Left kidney (tissue), 2 donors: ENCODE measurements around the gene STMN1. TPM values are rescaled to one million over a fixed set of nuclear protein-coding genes. Genes with fewer than 3 reads are reported as not detected.
A peak's percentile ranks its signal among the peaks of the same experiment; 100 is the strongest.

Experiments used
- DNase-seq: peaks from one replicate; pipeline ENCODE4 v3.0.0-alpha.2; 2013
- polyA plus RNA-seq: library from polyadenylated mRNA; unstranded; fragments of 120-200 nt; gene quantifications from one replicate; pipeline ENCODE4 v1.2.1, GENCODE V29; 2013; ENCODE audit not compliant: insufficient read length

Gene STMN1
- polyA plus RNA-seq, 1 donor: 1,379 TPM

DNA sequence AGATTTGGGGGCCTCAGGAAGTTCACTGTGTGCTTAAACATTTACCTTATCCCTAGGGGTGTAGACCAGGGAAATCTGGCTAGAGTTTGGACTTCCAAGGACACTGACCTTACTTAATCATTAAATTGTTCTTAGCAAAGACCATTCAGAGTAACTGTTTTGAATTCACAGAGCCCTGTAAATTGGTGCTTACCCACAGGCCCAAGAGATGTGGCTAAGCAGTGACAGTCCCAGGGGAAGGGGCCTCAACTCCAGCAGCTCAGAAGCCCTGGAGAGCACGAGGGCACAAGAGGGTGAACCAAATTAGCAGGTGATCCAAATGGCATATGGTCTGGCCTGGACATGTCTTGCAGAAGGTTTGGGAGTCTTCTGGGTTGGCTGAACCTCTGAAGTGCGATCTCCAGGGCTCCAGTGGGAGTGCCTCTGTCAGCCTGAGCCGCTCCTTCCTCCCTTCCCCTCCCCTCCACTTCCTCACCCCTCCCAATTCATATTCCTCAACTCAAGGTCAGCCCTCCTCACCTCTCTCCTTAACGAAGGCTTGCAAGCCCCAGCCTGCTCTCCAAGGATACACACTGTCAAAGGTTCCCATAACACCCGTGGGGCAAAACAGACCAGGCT is 35.0 kb downstream of the STMN1 start:
- no peak for DNase-seq

- DNase-seq: no peak
These were observed 35.6 kb downstream of the STMN1 start for GRCh38 chr1:25870614-25871013.

- no peak for DNase-seq
These were observed 36.2 kb downstream of the STMN1 start for GRCh38 chr1:25869909-25870606.

DNA sequence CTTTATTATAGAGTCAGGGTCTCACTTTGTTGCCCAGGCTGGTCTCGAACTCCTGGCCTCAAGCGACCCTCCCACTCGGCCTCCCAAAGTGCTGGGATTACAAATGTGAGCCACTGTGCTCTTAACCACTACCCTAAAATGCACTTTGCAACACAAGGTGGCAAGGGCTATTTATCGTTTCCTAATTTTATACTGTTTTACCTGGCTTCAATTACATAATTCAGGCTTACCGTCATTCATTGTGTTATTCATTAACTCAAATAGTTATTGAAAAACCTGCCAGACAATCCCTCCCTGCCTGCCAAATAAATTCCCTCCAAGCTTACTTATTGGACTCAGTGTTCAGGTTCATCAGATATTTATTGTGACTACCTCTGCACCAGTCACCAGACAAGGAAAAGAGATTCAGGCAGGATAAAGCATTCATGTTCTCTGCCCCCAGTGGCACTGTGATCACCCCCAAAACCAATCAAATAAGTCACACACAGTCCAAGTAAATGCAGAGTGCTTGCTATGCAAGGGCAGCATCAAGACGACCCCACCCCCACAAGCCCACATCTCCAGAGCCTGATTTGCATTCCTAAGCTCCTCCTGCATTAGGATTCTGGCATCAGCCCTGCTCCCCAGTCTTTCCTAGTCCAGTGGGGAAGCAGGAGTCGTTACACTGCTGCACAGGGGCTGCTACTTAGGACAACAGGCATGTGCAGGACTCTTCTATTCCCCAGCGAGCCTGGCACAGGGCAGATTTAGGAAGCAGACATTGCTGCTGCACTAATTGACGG is 38.8 kb downstream of the STMN1 start:
- peak; percentile 63 for DNase-seq

DNA sequence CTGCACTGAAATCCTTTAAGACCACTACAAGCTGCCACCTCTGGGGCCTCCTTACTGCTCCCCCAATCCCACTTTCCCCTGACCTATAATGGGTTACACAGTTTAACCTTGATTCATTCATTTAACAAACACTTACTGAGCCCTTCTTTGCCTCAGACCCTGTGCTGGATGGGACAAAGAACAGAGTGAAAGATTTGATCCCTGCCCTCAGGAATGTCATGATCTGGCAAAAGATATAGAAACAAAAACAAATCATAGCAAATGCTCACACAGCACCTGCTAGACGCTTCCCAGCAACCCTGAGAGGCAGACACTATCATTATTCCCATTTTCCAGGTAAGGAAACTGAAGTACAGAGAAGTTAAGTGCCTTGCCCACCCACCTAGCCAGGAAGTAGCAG is 39.9 kb downstream of the STMN1 start:
- DNase-seq: no peak

DNA sequence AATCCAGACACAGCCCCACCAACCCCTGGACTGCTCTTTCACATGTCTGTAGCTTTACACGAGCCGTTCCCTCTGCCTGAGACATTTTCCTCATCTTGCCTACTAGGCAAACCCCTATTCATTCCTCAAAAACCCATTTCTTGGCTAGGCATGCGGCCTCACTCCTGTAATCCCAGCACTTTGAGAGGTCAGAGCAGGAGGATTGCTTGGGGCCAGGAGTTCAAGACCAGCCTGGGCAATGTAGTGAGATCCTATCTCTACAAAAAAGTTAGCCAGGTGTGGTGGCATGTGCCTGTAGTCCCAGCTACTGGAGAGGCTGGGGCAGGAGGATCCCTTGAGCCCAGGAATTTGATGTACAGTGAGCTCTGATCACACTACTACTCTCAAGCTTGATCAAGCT is 41.8 kb downstream of the STMN1 start:
- no peak for DNase-seq

GRCh38 chr1:25863486-25864262 is 42.5 kb downstream of the STMN1 start:
- no peak for DNase-seq

- no peak for DNase-seq
These were observed 43.3 kb downstream of the STMN1 start for GRCh38 chr1:25862785-25863485.

- no peak for DNase-seq
These were observed 44.6 kb downstream of the STMN1 start for GRCh38 chr1:25861316-25862286.

GRCh38 chr1:25858906-25859789 is 47.1 kb downstream of the STMN1 start, which contains the start of gene AUNIP:
Gene AUNIP, minus strand, starts transcription at chr1:25859457. Its CDS starts 100 bp downstream, at chr1:25859357.
- DNase-seq: peak; percentile 86

DNA sequence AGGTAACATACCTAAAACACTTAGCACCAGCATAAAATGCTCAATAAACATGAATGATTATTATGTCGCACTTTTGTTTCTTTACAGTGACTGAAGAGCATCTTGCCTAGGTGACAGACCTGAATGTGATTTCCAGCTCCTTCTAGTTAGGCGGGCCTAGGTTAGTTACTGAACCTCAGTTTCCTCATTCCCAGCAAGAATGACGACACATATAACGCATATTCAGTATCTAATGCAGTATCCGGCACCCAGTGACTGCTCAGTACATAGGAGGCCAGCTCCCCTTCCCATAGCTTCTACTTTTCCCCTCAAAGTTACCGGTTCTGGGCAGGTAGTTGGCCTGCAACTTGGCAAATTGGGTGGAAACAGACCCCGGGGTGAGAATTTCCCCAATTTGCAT is 47.7 kb downstream of the STMN1 start:
- DNase-seq: no peak

GRCh38 chr1:25856856-25857255 is 49.4 kb downstream of the STMN1 start:
- DNase-seq: no peak

GRCh38 chr1:25854554-25854953 is 51.7 kb downstream of the STMN1 start:
- DNase-seq: no peak

Other genes with a start within 250 kb of the STMN1 start
- gene SELENON, start 106.2 kb downstream of the STMN1 start, polyA plus RNA-seq: 75.1 TPM
- 98.5 TPM for gene MTFR1L, start 86.5 kb downstream of the STMN1 start, polyA plus RNA-seq
- 3.4 TPM for gene AUNIP, start 47.0 kb downstream of the STMN1 start, polyA plus RNA-seq
- 29.7 TPM for gene PAQR7, start 30.7 kb downstream of the STMN1 start, polyA plus RNA-seq
- 18.2 TPM for gene PAFAH2, start 91.6 kb upstream of the STMN1 start, polyA plus RNA-seq
- 1.8 TPM for gene EXTL1, start 115.4 kb upstream of the STMN1 start, polyA plus RNA-seq
- gene SLC30A2, start 139.7 kb upstream of the STMN1 start, polyA plus RNA-seq: 5.4 TPM
- 1.2 TPM for gene TRIM63, start 161.2 kb upstream of the STMN1 start, polyA plus RNA-seq
- gene PDIK1L, start 205.4 kb upstream of the STMN1 start, polyA plus RNA-seq: 20.1 TPM